Testis (tissue), 3 donors: ENCODE measurements around the gene WDR74. TPM values are rescaled to one million over a fixed set of nuclear protein-coding genes. Genes with fewer than 3 reads are reported as not detected.
"Not testable (repeated sequence)": the region's sequence is repeated elsewhere in the genome, so short reads cannot be mapped to it uniquely, and the experiment has no call there.

Experiments used
- DNase-seq: peaks from one replicate; pipeline ENCODE4 v3.0.0-alpha.2; 2019
- H3K27ac ChIP-seq, 2 donors: fragments of 200-600 bp; sonication (generic); one replicate each; pipeline ENCODE4 v1.5.1; 2019
- H3K27me3 ChIP-seq: fragments of 200-600 bp; sonication (generic); one replicate; pipeline ENCODE4 v1.5.1; 2019
- H3K36me3 ChIP-seq: fragments of 200-600 bp; sonication (generic); one replicate; pipeline ENCODE4 v1.5.1; 2017; ENCODE audit warnings: low read depth; ENCODE audit errors: missing control alignments
- H3K4me1 ChIP-seq: fragments of 200-600 bp; sonication (generic); one replicate; pipeline ENCODE4 v1.5.1; 2019
- H3K4me3 ChIP-seq, 2 donors: fragments of 200-600 bp; sonication (generic); one replicate each; pipeline ENCODE4 v1.5.1; 2017 to 2019
- H3K9me3 ChIP-seq: fragments of 200-600 bp; sonication (generic); one replicate; pipeline ENCODE4 v1.5.1; 2017
- CTCF ChIP-seq, 3 experiments: fragments of 450-650 bp in 2 of 3; fragments of 200-600 bp in 1 of 3; sonication (generic) in 1 of 3; IDR thresholded peaks; one replicate each; pipeline ENCODE4 v1.5.1; 2016 to 2019; ENCODE audit warnings: antibody characterized with exemption in 3 of 3, mild to moderate bottlenecking in 2 of 3, moderate library complexity in 1 of 3
- POLR2A ChIP-seq: fragments of 450-650 bp; IDR thresholded peaks from one replicate; pipeline ENCODE4 v1.6.1; 2017; ENCODE audit warnings: antibody characterized with exemption, mild to moderate bottlenecking, moderate library complexity
- WGBS, 2 donors: methylation state at CpG; one replicate each; pipeline ENCODE4 v1.1.5; 2018; 5-methylcytosine and 5-hydroxymethylcytosine counted together
- intact Hi-C: fragments of 100-400 bp; cut with DNase I; formaldehyde crosslinking; loops from one replicate; pipeline ENCODE4 v1.15.1; 2023; ENCODE audit warnings: low total_unique reads
- polyA plus RNA-seq: library from polyadenylated mRNA; stranded (reverse); fragments of 350-450 nt; fragmentation: Illumina TruSeq; extraction: RNeasy Lipid Tissue Mini Kit (QIAGEN cat#74804); gene quantifications from one replicate; pipeline ENCODE4 v1.2.3, GENCODE V29; 2014; ENCODE audit warnings: low read depth, low replicate concordance; ENCODE audit not compliant: insufficient read depth
- total RNA-seq, 2 donors: library from RNA; depleted of rRNA; stranded (reverse); fragments of >200 nt; gene quantifications; one replicate each; pipeline ENCODE4 v1.2.3, GENCODE V29; 2016

The WDR74 gene
- total and polyA plus RNA-seq, 3 donors from 2014 or later: 33.4 to 46.7 (median 39.0) TPM

DNA sequence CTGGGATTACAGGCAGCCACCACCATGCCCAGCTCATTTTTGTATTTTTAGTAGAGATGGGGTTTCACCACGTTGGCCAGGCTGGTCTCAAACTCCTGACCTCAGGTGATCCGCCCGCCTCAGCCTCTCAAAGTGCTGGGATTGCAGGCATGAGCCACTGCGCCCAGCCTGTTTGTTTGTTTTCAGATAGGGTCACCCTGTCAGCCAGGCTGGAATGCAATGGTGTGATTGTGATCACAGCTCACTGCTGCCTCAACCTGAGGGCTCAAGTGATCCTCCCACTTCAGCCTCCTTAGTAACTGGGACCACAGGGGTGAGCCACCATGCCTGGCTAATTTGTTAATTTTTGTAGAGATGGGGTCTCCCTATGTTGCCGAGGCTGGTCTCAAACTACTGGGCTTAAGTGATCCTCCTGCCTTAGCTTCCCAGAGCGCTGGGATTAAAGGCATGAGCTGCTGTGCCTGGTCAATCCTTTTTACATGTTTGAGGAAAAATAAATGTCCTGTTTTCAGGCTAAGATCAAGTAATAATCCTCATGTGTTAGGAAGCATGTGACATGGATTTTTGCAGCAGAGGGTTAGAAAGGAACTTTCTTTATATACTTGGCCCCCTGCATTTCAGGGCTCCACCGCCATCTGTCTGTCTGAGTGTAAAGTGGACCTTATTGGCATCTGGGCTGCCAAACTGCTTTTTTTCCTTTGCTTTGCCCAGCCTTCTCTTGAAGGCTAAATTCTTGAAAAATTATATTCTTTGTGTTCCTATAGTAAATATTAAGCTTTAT is 36.5 kb upstream of the WDR74 start:
- Histone ChIP-seq H3K4me3 (no peak overlapping the region), H3K36me3 (no peaks in the 10 kb centered on the region), H3K27me3 (no peaks in the 10 kb centered on the region), H3K27ac (no peak overlapping the region), H3K9me3 (no peaks in the 10 kb centered on the region), H3K4me1 (peaks cover 11% of the 10 kb centered on the region)
- TF ChIP-seq POLR2A (no peak), CTCF (IDR thresholded peaks at IDR 0.05) (no peak)
- 70 to 90% methylated on average over 4 to 7 of the region's 7 CpGs for WGBS, 2 donors
- intact Hi-C loops: no loop called here
- DNase-seq: no peak

DNA sequence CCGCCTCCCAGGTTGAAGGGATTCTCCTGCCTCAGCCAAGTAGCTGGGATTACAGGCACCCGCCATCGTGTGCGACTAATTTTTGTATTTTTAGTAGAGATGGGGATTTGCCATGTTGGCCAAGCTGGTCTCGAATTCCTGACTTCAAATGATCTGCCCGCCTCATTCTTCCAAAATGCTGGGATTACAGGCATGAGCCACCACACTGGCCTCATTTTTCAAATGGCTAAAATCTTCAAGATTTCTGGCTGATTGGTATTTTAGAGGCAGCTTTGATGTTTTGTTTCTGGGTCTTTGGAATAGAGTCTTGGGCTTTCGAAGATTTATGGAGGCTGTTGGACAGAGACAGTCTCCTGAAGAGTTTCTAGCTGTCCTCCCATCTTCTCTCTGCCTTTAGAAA is 35.5 kb upstream of the WDR74 start:
- H3K4me1 ChIP-seq: peaks cover 10% of the 10 kb centered on the region
- H3K9me3 ChIP-seq: no peaks in the 10 kb centered on the region
- no peak overlapping the region for H3K27ac ChIP-seq
- DNase-seq: no peak
- no peak overlapping the region for H3K4me3 ChIP-seq
- no peaks in the 10 kb centered on the region for H3K27me3 ChIP-seq
- TF ChIP-seq POLR2A: no peak
- TF ChIP-seq CTCF (IDR thresholded peaks at IDR 0.05): no peak
- no peaks in the 10 kb centered on the region for H3K36me3 ChIP-seq
- 91 to 98% methylated on average over 7 of the region's 7 CpGs for WGBS, 2 donors
- intact Hi-C loops: no loop called here

- Histone ChIP-seq H3K27ac (no peak overlapping the region), H3K4me1 (peaks cover 6% of the 10 kb centered on the region), H3K36me3 (no peaks in the 10 kb centered on the region), H3K4me3 (no peak overlapping the region), H3K9me3 (no peaks in the 10 kb centered on the region), H3K27me3 (no peaks in the 10 kb centered on the region)
- DNase-seq: no peak
- WGBS, 2 donors: 78 to 81% methylated on average over 6 of the region's 6 CpGs
- no peak for TF ChIP-seq CTCF (IDR thresholded peaks at IDR 0.05)
- no peak for TF ChIP-seq POLR2A
- intact Hi-C loops: no loop called here
Observed at GRCh38 chr11:62865635-62866034, 26.2 kb upstream of the WDR74 start.

DNA sequence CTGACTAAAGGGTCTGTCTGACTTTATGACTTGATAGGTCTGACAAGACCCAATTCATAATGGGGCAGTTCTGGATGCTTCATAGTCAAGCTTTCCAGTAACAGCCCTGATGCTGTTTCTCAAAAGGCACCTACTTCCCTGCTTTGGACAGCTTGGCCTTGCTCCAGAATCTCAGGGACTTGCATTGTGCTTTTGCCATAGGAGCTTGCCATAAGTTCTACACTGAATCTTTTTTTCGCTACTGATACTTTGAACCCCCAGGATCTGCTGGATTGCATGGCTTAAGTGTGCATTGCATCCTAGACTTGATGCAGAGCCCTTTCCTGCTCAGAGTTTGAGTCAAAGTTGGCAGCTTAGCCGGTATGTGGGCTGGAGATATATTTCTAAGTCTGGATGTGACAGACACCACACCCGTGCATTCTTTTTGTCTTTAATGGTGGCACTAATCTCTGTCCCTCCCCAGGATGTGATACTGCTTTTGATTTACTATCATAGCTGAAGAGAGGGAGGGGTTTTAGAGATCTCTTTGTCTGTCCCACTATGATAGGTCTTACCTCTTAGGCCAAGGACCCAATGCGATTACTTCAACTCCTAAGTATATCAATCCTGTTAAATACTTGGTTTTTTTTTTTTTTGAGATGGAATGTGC is 24.4 kb upstream of the WDR74 start:
- no peak overlapping the region for H3K27ac ChIP-seq
- H3K4me3 ChIP-seq: no peak overlapping the region
- no peaks in the 10 kb centered on the region for H3K36me3 ChIP-seq
- WGBS, 2 donors: 60 to 65% methylated on average over 4 of the region's 4 CpGs
- intact Hi-C loops: no loop called here
- DNase-seq: no peak
- no peaks in the 10 kb centered on the region for H3K27me3 ChIP-seq
- H3K9me3 ChIP-seq: no peaks in the 10 kb centered on the region
- no peak for TF ChIP-seq POLR2A
- TF ChIP-seq CTCF (IDR thresholded peaks at IDR 0.05): no peak
- H3K4me1 ChIP-seq: peaks cover 10% of the 10 kb centered on the region

DNA sequence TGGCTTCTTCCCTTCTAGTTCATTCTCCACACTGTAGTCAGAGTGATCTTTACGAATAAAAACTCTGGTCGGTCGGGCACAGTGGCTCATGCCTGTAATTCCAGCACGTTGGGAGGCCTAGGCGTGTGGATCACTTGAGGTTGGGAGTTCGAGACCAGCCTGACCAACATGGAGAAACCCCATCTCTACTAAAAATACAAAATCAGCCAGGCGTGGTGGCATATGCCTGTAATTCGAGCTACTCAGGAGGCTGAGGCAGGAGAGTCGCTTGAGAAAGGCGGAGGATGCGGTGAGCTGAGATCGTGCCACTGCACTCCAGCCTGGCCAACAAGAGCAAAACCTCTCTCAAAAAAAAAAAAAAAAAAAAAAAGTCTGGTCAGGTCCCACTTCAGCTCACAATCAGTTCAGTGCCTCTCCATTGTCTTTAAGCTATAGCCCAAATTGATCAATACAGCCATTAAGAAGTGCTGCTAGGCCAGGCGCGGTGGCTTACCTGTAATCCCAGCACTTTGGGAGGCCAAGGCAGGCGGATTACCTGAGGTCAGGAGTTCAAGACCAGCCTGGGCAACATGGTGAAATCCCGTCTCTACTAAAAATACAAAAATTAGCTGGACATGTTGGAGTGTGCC is 22.3 kb upstream of the WDR74 start:
- 93 to 94% methylated on average over 11 to 16 of the region's 16 CpGs for WGBS, 2 donors
- H3K4me1 ChIP-seq: peaks cover 15% of the 10 kb centered on the region
- intact Hi-C loops, H3K36me3 ChIP-seq, DNase-seq, H3K27ac ChIP-seq, H3K27me3 ChIP-seq, H3K4me3 ChIP-seq, H3K9me3 ChIP-seq: not testable (repeated sequence)
